HTR-8/SVneo (cell line): Measurements from ENCODE around the gene SF3B2.
"Not testable (repeated sequence)": the region's sequence is repeated elsewhere in the genome, so short reads cannot be mapped to it uniquely, and the experiment has no call there.

Experiments used
- DNase-seq: peaks from one replicate; pipeline ENCODE4 v3.0.0; 2011; ENCODE audit warnings: low spot score, mixed read lengths; ENCODE audit not compliant: insufficient read length
- FAIRE-seq: peaks from 2 replicates; lab custom pipeline; 2011; peaks lifted over from hg19 to GRCh38; lab: Jason Lieb, UNC

The SF3B2 gene

DNA sequence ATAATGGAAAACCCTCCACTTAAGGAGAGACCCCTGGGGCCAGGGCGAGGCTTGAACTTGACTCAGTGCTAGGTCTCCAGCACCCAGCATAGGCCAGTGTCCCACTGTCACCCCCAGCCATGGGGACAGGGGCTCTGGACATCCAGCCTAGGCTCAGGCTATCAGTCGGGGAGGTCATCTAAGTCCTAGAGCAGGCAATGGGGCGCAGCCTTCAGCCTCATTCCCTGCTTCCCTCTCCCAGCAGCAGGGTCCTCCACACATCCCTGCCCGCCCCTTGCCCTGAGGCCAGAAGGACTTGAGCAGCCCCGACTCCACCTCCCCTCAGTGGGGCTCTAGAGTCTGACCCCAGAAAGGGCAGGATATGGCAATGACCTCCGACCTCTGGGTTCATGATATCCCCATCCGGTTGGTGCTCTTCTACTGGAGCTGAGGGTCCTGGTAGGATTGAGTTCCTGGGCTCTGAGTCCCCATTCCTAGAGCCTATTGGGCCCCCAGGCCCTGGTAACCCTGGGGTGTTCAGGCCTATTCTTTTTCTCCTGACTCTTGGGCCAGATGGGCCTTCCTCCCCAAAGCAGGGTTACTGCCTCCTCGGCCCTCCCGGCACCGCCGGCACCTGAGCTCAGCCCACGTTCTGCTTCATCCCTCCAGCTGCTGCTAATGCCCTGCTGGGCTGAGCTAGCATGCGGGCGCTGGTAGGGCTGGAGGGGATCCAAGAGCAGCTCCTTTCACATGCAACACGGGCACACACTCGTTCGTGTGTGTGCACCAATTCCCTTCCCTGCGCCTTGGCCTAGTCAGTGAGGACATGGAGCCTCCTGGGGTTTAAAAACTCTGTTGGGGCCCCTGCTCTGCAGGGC lies 36.0 kb upstream of the SF3B2 start:
- FAIRE-seq: peak; percentile 38

DNA sequence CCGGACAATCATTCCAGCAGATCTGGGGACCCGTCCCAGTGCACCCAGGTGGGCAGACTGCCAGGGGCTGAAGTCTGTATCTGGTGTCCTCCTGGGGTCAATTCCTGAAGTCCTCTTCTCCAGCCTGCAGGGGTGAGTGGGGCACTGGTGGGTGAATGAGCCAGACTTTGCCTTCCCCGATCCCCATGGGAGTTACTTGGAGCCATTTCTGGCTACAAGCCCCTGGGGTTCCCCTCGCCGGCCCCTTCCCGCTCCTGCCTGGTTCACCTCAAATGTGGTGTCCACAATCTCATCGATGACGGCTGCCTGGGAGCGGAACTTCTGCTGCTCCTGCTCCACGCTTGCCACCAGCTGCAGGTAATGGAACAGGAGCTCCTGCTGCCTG lies 35.4 kb upstream of the SF3B2 start:
- DNase-seq: no peak
- no peak for FAIRE-seq

More for the DNA sequence above, 36.0 kb upstream of the SF3B2 start:
- DNase-seq: no peak

DNA sequence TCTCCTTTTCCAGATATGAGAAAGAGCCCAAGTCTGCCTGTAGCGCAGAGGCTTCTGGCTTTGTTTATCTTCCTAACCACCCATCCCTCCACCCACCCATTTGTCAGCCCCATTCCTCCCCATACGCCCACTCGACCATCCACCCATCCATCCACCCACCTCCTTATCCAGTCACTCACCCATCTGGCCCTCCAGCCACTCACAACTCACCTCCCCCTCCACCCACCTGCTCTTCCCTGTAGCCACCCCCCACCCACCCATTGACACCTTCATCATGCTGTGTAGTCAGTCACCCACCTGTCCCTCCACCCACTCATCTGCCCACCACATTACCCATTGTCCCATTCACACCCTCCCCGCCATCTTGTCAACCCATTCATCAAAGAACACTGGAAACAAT lies 34.8 kb upstream of the SF3B2 start:
- DNase-seq: no peak

DNA sequence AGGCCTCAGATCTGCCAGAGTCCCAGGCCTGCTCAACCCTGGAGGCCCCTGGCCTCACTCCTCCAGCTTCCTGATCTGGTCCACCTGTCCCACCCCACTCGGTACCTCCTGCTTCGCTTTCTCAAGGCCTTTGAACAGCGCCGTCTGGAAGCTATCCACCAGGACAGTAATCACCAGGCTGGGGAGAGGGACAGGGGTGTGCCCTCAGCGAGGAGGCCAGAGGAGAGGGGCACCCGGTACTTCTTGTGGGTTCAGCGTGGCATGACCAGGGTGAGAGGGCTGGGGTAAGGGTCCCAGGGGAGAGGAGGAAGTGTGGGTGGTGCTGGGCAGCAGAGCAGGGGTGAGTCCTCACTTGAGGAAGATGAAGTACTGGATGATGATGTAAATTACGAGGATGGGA lies 32.0 kb upstream of the SF3B2 start:
- no peak for DNase-seq
- no peak for FAIRE-seq

More for the DNA sequence above, 34.8 kb upstream of the SF3B2 start:
- peak; percentile 79 for FAIRE-seq

DNA sequence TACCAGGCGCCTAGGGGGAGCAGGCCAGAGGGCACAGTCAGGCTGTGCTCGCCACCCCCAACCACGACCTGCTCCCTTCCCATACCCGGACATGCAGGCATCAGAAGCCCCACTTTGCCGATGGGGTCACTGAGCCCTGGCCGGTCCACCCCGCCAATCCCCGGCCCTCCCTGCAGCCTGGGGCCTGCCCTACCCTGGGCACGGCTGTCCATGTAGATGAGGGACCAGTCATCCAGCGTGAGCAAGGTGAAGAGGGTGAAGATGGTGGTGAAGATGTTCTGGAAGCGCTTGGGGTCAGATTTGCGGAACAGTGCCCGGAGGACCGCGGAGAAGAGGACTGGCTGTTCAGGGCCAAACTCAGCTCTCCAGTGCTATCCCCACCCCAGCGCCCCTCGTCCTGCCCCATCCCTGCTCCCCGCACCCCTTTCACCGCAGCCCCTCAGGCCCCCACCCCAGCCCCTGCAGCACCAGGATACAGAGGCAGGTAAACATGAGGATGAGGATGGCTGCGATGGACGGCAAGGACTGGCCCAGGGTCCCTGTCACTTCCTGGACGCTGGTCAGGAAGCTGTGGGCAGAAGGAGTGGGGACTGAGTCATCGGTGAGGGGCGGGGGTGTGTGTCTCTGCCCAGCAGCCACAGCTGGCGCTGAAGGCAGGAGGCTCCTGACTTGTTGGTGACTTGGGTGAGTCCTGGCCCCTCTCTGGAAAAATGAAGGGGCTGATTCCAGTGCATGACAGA lies 31.4 kb upstream of the SF3B2 start:
- DNase-seq (peak; percentile 94), FAIRE-seq (peak; percentile 99)

DNA sequence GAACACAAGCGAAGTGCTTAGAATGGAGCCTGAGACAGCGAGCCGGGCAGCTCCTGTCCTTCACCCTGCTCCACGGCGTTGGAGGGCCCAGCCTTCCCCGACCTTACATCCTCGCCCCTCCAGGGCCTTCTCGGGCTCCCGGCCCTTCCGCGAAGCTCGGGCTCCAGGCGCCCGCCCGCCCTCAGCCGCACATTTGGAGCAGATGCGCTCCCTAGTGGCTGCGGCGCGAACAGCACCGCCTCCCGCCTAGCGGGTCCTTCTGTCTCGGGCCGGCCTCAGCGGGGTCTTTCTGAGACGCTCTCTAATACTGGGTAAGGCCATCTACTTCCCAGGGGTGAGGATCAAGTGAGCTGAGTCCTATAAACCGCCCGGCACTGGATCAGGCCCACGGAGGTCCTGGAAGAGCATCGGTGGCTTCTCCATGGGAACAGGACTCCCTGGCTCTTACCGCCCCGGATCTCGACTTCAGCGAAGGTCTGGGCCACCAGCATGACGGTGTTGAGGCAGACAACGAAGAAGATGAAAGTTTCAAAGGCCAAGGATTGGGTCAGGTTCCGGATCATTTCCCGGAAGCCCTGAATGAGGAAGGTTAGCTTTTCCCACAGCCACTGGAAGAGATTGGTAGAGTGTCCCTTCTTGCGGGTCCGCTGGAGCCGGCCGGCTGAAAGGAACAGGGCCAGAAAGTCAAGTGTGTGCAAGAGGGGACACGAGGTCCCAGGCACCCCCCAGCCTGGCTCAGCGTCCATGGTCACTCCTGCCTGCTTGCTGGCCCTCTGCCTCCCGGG lies 29.6 kb upstream of the SF3B2 start:
- peak; percentile 97 for FAIRE-seq
- DNase-seq: peak; percentile 94

DNA sequence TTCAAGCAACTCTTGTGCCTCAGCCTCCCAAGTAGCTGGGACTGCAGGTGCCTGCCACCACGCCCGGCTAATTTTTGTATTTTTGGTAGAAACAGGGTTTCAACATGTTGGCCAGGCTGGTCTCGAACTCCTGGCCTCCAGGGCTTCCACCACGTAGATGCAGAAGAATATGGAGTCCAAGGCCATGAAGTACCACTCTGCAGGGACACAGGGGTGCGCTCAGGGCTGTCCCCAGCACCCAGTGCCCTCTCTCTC lies 29.1 kb upstream of the SF3B2 start:
- DNase-seq, FAIRE-seq: not testable (repeated sequence)

DNA sequence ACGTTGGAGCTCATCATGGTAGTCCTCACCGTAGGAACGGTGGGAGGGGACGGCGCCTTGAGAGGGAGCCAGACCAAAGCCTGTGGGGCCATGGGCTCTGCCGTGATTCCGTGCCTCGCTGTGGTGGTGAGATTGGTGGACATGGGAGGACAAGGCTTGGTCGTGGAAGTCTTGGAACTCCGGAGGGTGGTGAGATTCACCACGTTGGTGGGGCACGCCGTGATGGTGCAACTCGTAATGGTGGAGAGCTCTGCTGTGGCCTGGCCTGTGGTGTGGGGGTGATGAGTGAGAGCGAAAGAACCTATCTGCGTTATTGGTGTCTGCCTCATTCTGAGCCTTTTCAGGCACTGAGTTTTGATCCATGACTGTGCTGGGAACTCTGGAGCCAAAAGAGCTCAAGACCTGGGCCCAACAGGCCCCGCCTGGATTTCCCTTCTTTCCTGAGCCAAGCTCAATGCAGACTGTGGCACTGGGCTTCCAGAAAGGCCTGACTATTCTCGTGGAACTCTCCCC lies 26.1 kb upstream of the SF3B2 start, which contains the start of gene CATSPER1:
CATSPER1 (minus strand) TSS at position 463 of the 513 bp plus-strand sequence; CDS start at position 363, 100 bp downstream.
- FAIRE-seq: peak; percentile 86
- DNase-seq: no peak

DNA sequence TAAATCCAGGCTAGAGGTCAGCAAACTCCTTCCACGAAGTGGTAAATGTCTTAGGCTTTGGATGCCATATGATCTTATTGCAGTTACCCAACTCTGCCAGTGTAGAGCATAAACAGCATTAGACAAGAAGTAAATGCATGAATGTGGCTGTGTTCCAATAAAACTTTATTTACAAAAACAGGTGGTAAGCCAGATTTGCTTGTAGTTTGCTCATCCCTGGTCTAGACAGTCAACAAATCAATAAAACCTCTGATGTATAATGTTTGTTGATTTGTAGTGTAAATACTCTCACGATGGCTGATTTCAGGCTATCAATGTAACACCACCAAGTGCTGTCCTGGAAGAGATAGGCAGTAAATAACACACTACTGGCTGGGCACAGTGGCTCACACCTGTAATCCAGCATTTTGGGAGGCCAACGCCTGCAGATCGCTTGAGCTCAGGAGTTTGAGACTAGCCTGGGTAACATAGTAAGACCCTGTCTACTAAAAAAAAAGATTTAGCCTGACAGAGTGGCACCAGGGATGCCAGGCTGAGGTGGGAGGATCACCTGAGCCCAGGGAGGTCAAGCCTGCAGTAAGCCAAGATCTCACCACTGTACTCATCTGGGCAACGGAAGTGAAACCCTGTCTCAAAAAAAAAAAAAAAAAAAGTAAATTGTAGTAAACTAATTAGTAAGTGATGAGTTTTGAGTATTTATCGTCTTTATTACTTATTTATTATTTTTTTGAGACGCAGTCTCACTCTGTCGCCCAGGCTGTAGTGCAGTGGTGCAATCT lies 19.0 kb upstream of the SF3B2 start:
- peak; percentile 95 for FAIRE-seq
- no peak for DNase-seq

DNA sequence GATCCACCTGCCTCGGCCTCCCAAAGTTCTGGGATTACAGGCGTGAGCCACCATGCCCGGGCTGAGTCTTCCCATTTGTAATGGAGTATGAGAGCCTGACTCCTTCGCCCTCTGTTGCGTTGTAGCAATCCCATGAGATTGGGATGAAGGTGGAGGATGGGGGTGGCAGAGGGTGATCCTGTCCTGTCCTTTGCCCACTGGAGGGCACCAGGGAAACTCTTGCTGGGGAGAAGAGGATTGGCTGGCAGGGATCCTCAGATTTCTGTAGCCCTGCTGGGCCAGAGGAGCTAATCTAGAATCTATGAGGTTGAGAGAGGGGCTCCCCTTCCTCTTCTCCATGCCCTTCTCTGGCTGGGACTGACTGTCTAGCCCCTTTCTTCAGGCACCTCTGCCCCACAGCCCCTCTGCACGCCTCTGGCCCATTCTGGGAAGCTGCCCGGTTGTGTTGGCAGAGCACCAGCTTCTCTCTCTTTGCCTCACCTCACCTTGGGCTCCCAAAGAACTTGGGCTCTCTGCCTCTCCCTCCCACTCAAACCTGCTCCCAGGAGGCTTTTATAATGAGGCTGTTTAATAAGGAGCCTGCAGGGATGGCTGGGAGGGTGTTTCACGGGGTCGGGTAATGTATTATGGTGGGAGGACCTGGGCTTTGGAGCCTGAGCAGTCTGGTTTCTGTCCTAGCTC lies 16.4 kb upstream of the SF3B2 start:
- DNase-seq (no peak), FAIRE-seq (peak; percentile 62)

DNA sequence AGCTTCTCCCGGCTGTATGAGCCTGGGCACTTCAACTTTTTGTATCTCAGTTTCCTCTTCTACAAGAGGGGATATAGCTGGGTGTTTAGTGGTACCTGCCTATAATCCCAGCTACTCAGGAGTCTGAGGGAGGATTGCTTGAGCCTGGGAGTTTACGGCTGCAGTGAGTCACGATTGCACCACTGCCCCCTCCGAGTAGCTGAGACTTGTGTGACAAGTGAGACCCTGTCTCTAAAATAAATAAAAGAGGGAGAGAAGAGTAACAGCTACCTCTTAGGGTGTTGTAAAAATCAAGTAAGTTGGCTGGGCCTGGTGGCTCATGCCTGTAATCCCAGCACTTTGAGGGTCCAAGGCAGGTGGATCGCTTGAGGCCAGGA lies 15.8 kb upstream of the SF3B2 start:
- FAIRE-seq (no peak), DNase-seq (no peak)

DNA sequence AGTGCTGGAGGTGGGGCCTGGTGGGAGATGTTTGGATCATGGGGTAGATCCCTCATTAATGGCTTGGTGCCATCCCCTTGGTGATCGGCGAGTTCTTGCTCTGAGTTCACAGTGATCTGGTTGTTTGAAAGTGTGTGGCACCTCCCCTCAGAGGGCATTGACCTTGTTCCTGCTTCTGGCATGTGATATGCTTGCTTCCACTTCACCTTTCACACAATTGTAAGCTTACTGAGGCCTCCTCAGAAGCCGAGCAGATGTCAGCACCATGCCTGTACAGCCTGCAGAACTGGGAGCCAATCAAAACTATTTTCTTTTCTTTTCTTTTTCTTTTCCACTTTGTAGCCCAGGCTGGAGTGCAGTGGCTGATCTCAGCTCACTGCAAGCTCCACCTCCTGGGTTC lies 14.8 kb upstream of the SF3B2 start:
- DNase-seq (no peak), FAIRE-seq (no peak)

DNA sequence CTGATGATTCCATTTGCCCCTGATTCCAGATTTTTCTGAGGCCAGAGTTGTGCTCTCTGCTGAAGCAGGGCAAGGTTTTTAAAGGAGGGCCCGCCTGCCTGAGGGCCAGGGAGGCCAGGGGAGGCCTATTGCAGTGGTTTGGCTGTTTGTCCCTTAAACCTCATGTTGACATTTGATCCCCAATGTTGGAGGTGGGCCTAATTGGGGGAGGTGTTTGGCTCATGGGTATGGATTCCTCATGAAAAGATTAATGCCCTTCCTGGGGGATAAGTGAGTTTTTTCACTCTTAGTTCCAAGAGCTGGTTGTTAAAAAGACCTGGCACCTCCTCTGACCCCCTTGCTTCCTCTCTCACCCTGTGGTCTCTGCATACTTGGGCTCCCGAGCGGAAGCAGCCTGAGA lies 12.4 kb upstream of the SF3B2 start:
- peak; percentile 52 for FAIRE-seq
- no peak for DNase-seq

DNA sequence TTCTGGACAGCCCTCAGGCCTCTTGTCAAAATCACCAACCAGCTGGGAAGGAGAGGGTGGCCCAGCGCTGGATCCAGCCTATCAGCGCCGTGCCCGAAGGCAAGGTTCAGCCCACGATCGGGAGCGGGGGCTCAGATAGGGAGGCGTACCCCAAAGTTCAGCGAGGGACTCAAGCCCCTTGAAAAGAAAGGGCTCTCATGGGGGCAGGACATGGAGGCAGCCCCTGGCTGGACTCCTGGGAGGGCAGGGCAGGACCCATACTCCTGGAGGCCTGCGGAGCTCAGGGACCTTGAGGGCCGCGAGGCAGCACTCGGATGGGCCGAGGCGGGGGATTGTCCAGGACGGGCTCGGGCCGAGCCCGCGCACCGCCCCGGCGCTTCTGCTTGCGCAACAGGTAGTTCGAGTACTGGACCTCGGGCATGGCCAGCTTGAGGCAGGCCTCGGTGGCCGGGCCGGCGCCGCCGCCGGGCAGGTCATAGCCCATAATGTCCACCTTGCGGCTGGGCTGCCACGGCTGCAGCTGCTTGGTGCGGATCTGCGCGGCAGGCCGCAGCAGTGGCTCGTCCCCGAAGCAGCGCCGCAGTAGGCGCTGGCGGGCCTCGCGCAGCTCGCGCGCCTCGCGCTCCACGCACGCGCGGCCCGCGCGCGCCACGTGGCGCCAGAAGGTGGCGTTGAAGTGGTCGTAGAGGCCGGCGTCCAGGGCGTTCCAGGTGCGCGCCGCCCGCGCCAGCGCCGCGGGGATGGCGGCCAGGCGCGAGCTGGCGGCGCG lies 9.8 kb upstream of the SF3B2 start:
- DNase-seq (no peak), FAIRE-seq (no peak)

DNA sequence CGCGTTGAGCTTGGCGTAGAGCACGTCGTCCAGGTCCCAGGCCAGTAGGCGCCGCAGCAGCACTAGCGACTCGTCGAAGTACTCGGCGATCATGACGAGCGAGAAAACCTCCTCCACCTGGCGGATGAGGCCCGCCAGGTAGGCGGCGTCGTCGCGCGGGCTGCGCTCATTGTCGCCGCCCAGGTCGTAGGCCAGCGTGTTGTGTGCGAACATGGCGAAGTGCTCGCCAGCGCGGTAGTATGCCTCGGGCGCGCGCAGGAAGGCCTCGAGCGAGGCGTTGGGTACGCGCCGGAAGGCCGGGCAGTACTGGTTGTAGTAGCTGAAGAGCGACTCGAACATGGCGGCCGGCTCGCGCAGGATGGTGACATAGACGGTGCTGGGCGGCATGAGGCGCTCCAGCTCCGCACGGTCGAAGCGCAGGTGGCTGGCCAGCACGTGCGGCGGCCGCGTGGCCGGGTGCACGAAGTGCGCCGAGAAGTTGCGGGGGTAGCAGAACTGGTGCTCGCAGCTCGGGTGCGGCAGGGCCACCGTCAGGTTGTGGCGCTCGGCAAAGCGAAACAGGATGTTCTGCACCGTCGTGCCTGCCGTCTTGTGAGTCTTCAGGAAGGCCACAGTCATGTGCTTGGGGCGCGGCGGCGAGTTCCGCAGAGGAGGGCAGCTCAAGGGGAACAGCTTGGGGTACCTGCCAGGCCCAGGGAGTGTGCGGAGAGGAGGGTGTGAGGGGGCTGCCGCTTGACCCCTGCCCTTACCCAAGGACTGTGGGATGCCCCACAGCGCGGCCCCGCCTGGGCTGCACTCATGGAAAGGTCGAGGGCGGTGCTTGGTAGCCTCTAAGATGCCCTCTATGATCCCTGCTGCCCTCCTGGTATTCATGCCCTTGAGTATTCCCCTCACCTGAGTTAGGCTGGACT lies 8.9 kb upstream of the SF3B2 start:
- no peak for DNase-seq
- FAIRE-seq: peak; percentile 86

DNA sequence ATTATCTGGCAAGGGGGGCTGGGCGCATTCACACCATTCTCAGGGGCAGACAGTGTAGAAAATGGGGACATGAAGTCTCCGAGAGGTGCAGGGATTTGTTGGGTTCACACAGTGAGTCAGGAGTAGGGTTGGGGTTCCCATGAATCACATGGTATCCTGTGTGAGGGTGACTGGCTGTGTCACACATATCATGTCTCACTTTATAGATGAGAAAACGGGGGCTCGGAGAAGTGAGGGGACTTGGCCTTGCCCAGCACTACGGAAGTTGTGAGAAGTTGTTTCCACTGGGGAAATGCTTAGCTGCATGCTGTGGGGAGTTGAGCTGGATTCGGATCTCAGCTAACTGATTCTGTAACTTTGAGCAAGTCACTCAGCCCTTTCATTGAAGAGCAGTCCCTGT lies 7.4 kb upstream of the SF3B2 start:
- DNase-seq (no peak), FAIRE-seq (no peak)

DNA sequence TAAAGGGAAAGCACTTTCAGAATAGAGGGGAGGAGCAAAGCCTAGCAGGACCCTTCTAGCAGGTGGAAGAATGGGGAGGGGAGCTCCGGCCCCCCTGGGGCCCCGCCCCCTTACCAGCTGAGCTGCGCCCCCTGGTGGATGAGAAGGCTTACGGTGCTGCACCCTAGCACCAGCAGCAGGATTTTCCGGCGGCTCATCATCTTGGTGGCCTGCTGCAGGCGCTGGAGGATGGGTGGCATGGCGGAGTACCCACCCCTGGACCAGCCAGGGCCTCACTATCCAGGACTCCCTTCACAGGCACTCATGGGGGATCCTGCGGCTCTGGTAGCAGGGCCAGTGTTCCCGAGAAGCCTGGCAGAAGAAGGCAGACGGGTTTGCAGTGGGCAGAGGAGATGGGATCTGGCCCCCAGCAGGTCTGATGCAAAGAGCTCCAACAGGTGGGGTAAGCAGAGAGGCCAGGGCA lies 7.0 kb upstream of the SF3B2 start:
- peak; percentile 95 for DNase-seq
- FAIRE-seq: peak; percentile 99
